ENCODE measurements around the gene COL3A1.

DNA sequence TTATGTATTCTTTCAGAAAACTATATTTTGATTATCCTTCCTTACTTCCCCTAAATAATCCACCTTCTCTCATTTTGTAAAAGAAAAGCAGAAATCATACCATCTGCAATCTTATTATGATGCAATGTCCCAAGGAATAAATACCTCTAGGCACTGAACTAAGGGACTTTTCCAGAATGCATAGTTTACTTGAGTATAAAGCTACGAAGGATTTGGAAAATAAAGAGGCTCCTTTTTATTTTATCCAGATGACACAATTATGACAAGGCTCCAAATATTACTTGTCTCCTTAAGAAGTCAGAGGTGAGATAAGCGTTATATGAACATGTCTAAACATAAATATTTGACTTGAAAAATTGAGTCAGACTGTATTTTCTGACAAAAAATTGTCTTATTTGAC is 72.1 kb downstream of the COL3A1 start:
- TF ChIP-seq, protein P1, sequence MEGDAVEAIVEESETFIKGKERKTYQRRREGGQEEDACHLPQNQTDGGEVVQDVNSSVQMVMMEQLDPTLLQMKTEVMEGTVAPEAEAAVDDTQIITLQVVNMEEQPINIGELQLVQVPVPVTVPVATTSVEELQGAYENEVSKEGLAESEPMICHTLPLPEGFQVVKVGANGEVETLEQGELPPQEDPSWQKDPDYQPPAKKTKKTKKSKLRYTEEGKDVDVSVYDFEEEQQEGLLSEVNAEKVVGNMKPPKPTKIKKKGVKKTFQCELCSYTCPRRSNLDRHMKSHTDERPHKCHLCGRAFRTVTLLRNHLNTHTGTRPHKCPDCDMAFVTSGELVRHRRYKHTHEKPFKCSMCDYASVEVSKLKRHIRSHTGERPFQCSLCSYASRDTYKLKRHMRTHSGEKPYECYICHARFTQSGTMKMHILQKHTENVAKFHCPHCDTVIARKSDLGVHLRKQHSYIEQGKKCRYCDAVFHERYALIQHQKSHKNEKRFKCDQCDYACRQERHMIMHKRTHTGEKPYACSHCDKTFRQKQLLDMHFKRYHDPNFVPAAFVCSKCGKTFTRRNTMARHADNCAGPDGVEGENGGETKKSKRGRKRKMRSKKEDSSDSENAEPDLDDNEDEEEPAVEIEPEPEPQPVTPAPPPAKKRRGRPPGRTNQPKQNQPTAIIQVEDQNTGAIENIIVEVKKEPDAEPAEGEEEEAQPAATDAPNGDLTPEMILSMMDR (conservative IDR thresholded peaks at IDR 0.05; ENCODE audit: low read length): no peak
- no peak for TF ChIP-seq EZH2phosphoT487 (IDR thresholded peaks at IDR 0.05; ENCODE audit: borderline replicate concordance)

Measured in Loucy (cell line).